GM21360 (cell line): Measurements from ENCODE around the gene AOAH.

Experiments
- ATAC-seq: cut with Tn5 transposase; IDR thresholded peaks from one replicate; pipeline ENCODE4 v1.9.1; 2021; ENCODE audit warnings: mild to moderate bottlenecking, moderate library complexity; ENCODE audit not compliant: unreplicated experiment

The AOAH gene

GRCh38 chr7:36692456-36692855 lies 31.8 kb downstream of the AOAH start:
- no peak for ATAC-seq

- no peak for ATAC-seq
Observed at GRCh38 chr7:36691983-36692382, 32.3 kb downstream of the AOAH start.

GRCh38 chr7:36690514-36691187 lies 33.6 kb downstream of the AOAH start:
- no peak for ATAC-seq

- ATAC-seq = no peak
Observed at GRCh38 chr7:36690041-36690440, 34.3 kb downstream of the AOAH start.

- no peak for ATAC-seq
Observed at GRCh38 chr7:36686499-36686898, 37.8 kb downstream of the AOAH start.

- no peak for ATAC-seq
Observed at GRCh38 chr7:36684954-36685353, 39.3 kb downstream of the AOAH start.

GRCh38 chr7:36683695-36684357 lies 40.5 kb downstream of the AOAH start:
- ATAC-seq = no peak

GRCh38 chr7:36683111-36683510 lies 41.2 kb downstream of the AOAH start:
- no peak for ATAC-seq

GRCh38 chr7:36682102-36682501 lies 42.2 kb downstream of the AOAH start:
- no peak for ATAC-seq

GRCh38 chr7:36677769-36678437 lies 46.4 kb downstream of the AOAH start:
- no peak for ATAC-seq

GRCh38 chr7:36673703-36674102 lies 50.6 kb downstream of the AOAH start:
- no peak for ATAC-seq

GRCh38 chr7:36671432-36671829 lies 52.9 kb downstream of the AOAH start:
- ATAC-seq = no peak

GRCh38 chr7:36670585-36671431 lies 53.5 kb downstream of the AOAH start:
- peak; percentile 71 for ATAC-seq

GRCh38 chr7:36668750-36669149 lies 55.5 kb downstream of the AOAH start:
- no peak for ATAC-seq

- no peak for ATAC-seq
Observed at GRCh38 chr7:36668080-36668479, 56.2 kb downstream of the AOAH start.

- no peak for ATAC-seq
Observed at GRCh38 chr7:36667007-36667745, 57.1 kb downstream of the AOAH start.

GRCh38 chr7:36663481-36663880 lies 60.8 kb downstream of the AOAH start:
- no peak for ATAC-seq

GRCh38 chr7:36661135-36661840 lies 63.0 kb downstream of the AOAH start:
- ATAC-seq = no peak

- ATAC-seq = no peak
Observed at GRCh38 chr7:36659638-36660341, 64.5 kb downstream of the AOAH start.
